ENCODE results near the gene SLC27A3.

GRCh38 chr1:153789478-153790034, 14.3 kb downstream of the SLC27A3 start:
- no peak for TF ChIP-seq CTCF (IDR thresholded peaks at IDR 0.05)
- no peak for TF ChIP-seq EP300 (IDR thresholded peaks at IDR 0.05)
- TF ChIP-seq POLR2AphosphoS5 (IDR thresholded peaks at IDR 0.05): no peak

Measured in sigmoid colon (tissue), 4 donors.